SU-DHL-6 (cell line): Measurements from ENCODE around the gene CD151.

Source experiments
- CTCF ChIP-seq: fragments of 200-600 bp; sonication (generic); IDR thresholded peaks from one replicate; pipeline ENCODE4 v1.5.1; 2017; ENCODE audit warnings: antibody characterized with exemption, mild to moderate bottlenecking, low read length, moderate library complexity; ENCODE audit not compliant: insufficient read depth, poor library complexity, severe bottlenecking
- EZH2phosphoT487 ChIP-seq: fragments of 200-600 bp; sonication (generic), shearing (Covaris generic); conservative IDR thresholded peaks from 2 replicates; pipeline ENCODE4 v1.6.1; 2018; ENCODE audit warnings: mild to moderate bottlenecking, antibody characterized with exemption, low read length, moderate library complexity, mixed read lengths

- TF ChIP-seq CTCF = no peak
- TF ChIP-seq EZH2phosphoT487 = no peak
Measured at GRCh38 chr11:845872-846495, 13.2 kb downstream of the CD151 start.
